Measurements from ENCODE around the gene SERPINA6. TPM values are rescaled to one million over a fixed set of nuclear protein-coding genes. Genes with fewer than 3 reads are reported as not detected.
"Not testable (repeated sequence)": the region's sequence is repeated elsewhere in the genome, so short reads cannot be mapped to it uniquely, and the experiment has no call there.

SERPINA6 gene
- total and polyA plus RNA-seq, 4 donors: 0.18 to 0.77 (median 0.35) TPM

GRCh38 chr14:94355191-94355794 is 32.2 kb upstream of the SERPINA6 start:
- Histone ChIP-seq H3K36me3 (ENCODE audit: control insufficient read depth in 4 of 4, insufficient read depth in 4 of 4, low read length in 4 of 4) (no peaks in the 10 kb centered on the region), H3K27me3 (ENCODE audit: control insufficient read depth in 3 of 3, insufficient read depth in 3 of 3, low read length in 2 of 3) (peaks cover 0 to 5% (median 0%) of the 10 kb centered on the region in 3 donors), H3K9ac (ENCODE audit: insufficient read depth in 1 of 2, low read length in 2 of 2) (no peak overlapping the region), H3K4me1 (ENCODE audit: control insufficient read depth in 5 of 5, insufficient read depth in 5 of 5, low read length in 5 of 5) (no peaks in the 10 kb centered on the region), H3K27ac (ENCODE audit: low read depth in 1 of 2, low read length in 1 of 2) (no peak overlapping the region), H3K9me3 (ENCODE audit: control insufficient read depth in 4 of 4, insufficient read depth in 3 of 4, low read length in 3 of 4) (no peaks in the 10 kb centered on the region), H3K4me3 (no peak overlapping the region)
- TF ChIP-seq CTCF (IDR thresholded peaks at IDR 0.05; ENCODE audit: control extremely low read depth, extremely low read depth): peak; percentile 30
- ATAC-seq (ENCODE audit: insufficient read depth, low FRiP score): no peak
- peak in 2 of 3 donors; percentile 11 to 38 for DNase-seq
- 17 to 26% methylated on average over 15 of the region's 15 CpGs for WGBS, 2 donors

- no peaks in the 10 kb centered on the region for H3K4me1 ChIP-seq (ENCODE audit: control insufficient read depth in 5 of 5, insufficient read depth in 5 of 5, low read length in 5 of 5)
- no peak for TF ChIP-seq CTCF (IDR thresholded peaks at IDR 0.05; ENCODE audit: control extremely low read depth, extremely low read depth)
- H3K9ac ChIP-seq (ENCODE audit: insufficient read depth in 1 of 2, low read length in 2 of 2): no peak overlapping the region
- DNase-seq: no peak
- no peaks in the 10 kb centered on the region for H3K36me3 ChIP-seq (ENCODE audit: control insufficient read depth in 4 of 4, insufficient read depth in 4 of 4, low read length in 4 of 4)
- 95 to 97% methylated on average over 3 of the region's 3 CpGs for WGBS, 2 donors
- no peak for ATAC-seq (ENCODE audit: insufficient read depth, low FRiP score)
- H3K27me3 ChIP-seq (ENCODE audit: control insufficient read depth in 3 of 3, insufficient read depth in 3 of 3, low read length in 2 of 3): peaks cover 0 to 5% (median 0%) of the 10 kb centered on the region in 3 donors
- H3K27ac ChIP-seq (ENCODE audit: low read depth in 1 of 2, low read length in 1 of 2): no peak overlapping the region
- no peak overlapping the region for H3K4me3 ChIP-seq
- no peaks in the 10 kb centered on the region for H3K9me3 ChIP-seq (ENCODE audit: control insufficient read depth in 4 of 4, insufficient read depth in 3 of 4, low read length in 3 of 4)
Measured at GRCh38 chr14:94354638-94355185, 31.6 kb upstream of the SERPINA6 start.

GRCh38 chr14:94354190-94354589 is 31.1 kb upstream of the SERPINA6 start:
- not testable (repeated sequence) for H3K4me3 ChIP-seq; H3K27me3 ChIP-seq (ENCODE audit: control insufficient read depth in 3 of 3, insufficient read depth in 3 of 3, low read length in 2 of 3); ATAC-seq (ENCODE audit: insufficient read depth, low FRiP score); H3K4me1 ChIP-seq (ENCODE audit: control insufficient read depth in 5 of 5, insufficient read depth in 5 of 5, low read length in 5 of 5); H3K9ac ChIP-seq (ENCODE audit: insufficient read depth in 1 of 2, low read length in 2 of 2); H3K9me3 ChIP-seq (ENCODE audit: control insufficient read depth in 4 of 4, insufficient read depth in 3 of 4, low read length in 3 of 4); DNase-seq; H3K36me3 ChIP-seq (ENCODE audit: control insufficient read depth in 4 of 4, insufficient read depth in 4 of 4, low read length in 4 of 4); H3K27ac ChIP-seq (ENCODE audit: low read depth in 1 of 2, low read length in 1 of 2)
- WGBS, 2 donors: 94% methylated on average over 8 of the region's 8 CpGs

GRCh38 chr14:94349276-94349675 is 26.1 kb upstream of the SERPINA6 start:
- H3K27me3 ChIP-seq (ENCODE audit: control insufficient read depth in 3 of 3, insufficient read depth in 3 of 3, low read length in 2 of 3): no peaks in the 10 kb centered on the region
- no peaks in the 10 kb centered on the region for H3K4me1 ChIP-seq (ENCODE audit: control insufficient read depth in 5 of 5, insufficient read depth in 5 of 5, low read length in 5 of 5)
- DNase-seq (no peak), ATAC-seq (ENCODE audit: insufficient read depth, low FRiP score) (no peak)
- H3K9ac ChIP-seq (ENCODE audit: insufficient read depth in 1 of 2, low read length in 2 of 2): no peak overlapping the region
- H3K36me3 ChIP-seq (ENCODE audit: control insufficient read depth in 4 of 4, insufficient read depth in 4 of 4, low read length in 4 of 4): no peaks in the 10 kb centered on the region
- no peak overlapping the region for H3K4me3 ChIP-seq
- H3K27ac ChIP-seq (ENCODE audit: low read depth in 1 of 2, low read length in 1 of 2): no peak overlapping the region
- no peak for TF ChIP-seq CTCF (IDR thresholded peaks at IDR 0.05; ENCODE audit: control extremely low read depth, extremely low read depth)
- WGBS, 2 donors: 77 to 85% methylated on average over 7 of the region's 7 CpGs
- H3K9me3 ChIP-seq (ENCODE audit: control insufficient read depth in 4 of 4, insufficient read depth in 3 of 4, low read length in 3 of 4): no peaks in the 10 kb centered on the region

Data from lung (tissue), 12 donors.